ENCODE results near the gene SLC25A46. TPM values are rescaled to one million over a fixed set of nuclear protein-coding genes. Genes with fewer than 3 reads are reported as not detected.

The SLC25A46 gene
- 94.6 and 94.9 TPM in 2 replicates for total RNA-seq

GRCh38 chr5:110738812-110739651, at the start of gene SLC25A46:
SLC25A46 (plus strand) TSS chr5:110739007; CDS start chr5:110739120, 113 bp downstream.

GRCh38 chr5:110726249-110727024, 12.4 kb upstream of the SLC25A46 start, which contains the start of gene TMEM232:
TMEM232 (minus strand) TSS chr5:110726671; CDS start chr5:110667352, 59,319 bp downstream.

Other genes starting within 250 kb of the SLC25A46 start
- 4.3 and 5.9 TPM in 2 replicates for gene TMEM232, start 12.3 kb upstream of the SLC25A46 start, total RNA-seq

Measured in aortic smooth muscle cell (primary cell).